ENCODE measurements around the gene NFIA.

The NFIA gene

GRCh38 chr1:61420243-61420642, 337.9 kb downstream of the NFIA start:
- no peak for DNase-seq

DNA sequence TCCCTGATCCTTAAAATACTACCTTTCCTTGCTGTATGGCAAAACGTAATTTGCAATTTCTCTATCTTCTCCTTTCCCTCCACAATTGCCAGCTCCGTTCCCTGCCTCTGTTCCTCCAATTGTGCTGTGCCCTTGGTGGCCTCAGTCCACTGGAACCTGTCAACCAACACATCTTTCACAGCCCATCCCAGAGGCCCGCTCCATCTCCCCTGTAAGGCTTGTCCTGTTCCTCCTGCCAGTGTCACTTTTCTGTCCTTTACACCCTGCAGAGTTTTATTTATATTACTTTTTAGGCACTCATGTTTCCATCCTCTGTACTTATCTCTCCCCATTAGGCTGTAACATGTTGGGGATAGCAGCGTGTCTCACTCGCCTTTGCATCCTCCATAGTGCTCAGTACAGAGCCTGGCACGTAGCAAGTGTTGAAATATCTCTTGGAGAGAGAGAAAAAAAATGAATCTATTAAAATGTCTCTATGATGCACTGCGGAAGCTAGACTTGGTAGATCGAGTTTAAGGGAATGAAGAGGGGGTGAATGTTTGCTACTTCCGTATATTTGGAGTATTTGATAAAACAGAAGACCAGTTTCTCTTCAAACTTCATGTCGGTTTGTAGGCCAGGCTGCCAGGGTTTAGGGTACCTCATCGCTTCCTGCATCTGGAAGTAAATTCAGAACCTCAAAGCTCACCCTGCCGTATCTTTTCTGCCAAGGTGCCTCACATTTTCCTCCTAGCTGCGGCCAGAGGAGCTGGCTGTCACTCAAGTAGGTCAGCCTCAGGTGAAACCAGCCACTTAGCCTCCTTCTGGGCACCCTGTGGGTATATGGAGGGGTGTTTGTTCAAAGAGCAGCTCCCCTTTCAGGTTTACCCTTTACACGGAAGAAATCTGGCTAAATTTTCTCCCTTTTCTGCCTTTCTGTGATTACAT, 338.8 kb downstream of the NFIA start:
- no peak for DNase-seq

GRCh38 chr1:61423643-61424042, 341.3 kb downstream of the NFIA start:
- no peak for DNase-seq

DNA sequence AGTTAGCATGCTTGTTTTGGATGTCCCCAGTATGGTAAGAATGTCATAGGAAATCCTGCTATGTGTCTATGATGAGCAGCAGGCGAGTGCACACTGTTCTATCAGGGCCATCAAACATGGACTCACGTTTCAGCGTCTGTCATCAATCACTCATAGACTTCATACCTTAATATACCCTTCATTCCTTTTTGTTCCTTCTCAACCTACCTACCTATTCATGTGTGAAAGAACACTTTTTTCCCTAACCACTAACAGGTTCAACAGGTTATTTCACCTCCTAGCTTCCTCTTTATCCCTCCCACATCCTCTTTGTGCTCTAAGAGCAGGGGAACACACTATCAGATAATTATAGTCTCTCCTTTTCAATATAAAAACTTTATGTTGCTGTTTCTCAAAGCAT, 342.0 kb downstream of the NFIA start:
- no peak for DNase-seq

GRCh38 chr1:61425040-61425439, 342.7 kb downstream of the NFIA start:
- no peak for DNase-seq

DNA sequence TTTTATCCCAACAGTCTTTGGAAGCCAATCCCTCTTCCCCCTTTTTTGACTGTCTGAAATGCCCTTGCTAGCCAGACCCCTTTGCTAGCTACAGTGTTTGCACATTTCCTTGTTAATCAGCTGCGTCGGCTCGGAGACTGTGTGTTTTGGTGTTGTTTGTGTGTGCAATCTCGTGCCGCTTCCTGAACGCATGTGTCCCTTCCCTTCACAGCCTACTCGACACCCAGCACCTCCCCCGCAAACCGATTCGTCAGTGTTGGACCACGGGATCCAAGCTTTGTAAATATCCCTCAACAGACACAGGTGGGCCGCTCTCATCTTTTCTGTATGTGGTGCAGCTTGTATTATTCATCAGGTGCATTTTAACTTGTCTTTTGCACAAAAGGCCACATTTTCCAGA, 343.9 kb downstream of the NFIA start:
- DNase-seq = no peak

- no peak for DNase-seq
Observed at GRCh38 chr1:61426885-61427284, 344.5 kb downstream of the NFIA start.

DNA sequence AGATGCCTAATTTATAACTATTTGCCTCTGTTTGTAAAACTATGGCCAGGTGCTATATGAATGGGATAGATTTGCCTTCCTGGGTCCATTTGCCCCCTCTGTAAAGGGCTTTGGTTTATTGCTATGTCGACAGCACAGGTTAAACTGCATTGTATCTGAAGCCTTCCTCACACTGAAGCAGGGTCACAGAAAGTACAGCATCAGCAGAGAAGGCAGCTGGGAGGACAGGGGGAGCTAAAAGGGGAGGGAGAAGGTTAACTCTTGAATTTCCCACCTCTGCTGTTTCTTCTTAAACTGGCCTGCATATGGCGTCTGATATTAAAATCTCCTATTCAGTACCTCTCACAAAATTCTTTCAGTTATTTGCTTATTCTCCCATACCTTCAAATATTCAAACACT, 345.1 kb downstream of the NFIA start:
- DNase-seq = no peak

- no peak for DNase-seq
Observed at GRCh38 chr1:61428146-61428545, 345.8 kb downstream of the NFIA start.

GRCh38 chr1:61432616-61433388, 350.4 kb downstream of the NFIA start:
- DNase-seq = no peak

- no peak for DNase-seq
Observed at GRCh38 chr1:61433646-61434045, 351.3 kb downstream of the NFIA start.

DNA sequence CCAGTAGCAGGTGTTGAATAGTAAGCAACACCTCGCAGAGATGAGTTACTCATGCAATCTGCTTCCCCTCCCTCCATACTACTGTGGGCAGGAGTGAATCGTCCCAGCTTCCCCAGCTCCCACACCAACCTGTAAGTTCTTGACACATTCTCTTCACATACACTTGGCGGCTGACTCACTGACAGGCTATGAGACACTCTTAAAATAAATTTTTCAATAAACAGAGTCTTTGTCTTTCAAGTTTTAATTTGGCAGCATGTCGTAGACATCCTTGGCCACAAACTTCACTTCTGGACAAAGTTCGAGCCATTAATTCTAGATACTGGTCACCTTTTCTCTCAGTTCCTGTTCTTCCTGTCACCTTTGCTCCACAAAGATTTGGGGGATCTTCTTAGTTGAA, 351.9 kb downstream of the NFIA start:
- DNase-seq = no peak

- no peak for DNase-seq
Observed at GRCh38 chr1:61435226-61435625, 352.9 kb downstream of the NFIA start.

DNA sequence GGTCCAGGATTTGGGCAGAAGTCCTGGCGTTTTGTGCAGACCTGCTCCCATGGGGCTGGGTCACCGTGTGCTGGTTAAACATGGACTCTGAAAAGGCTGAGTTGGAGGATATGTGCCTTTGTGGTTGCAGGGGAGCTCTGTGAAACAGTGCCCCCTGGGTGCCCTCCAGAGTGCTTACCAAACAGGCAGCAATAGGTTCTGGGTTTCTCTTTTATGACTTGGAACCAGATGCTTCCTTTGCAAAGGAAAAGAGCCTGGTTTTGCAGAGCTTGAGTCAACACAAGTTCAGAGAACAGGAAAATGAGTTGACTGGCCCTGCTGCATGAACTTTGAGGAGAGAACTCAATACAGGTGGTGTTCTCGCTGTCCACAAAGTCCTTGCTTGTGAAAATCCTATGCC, 353.7 kb downstream of the NFIA start:
- no peak for DNase-seq

DNA sequence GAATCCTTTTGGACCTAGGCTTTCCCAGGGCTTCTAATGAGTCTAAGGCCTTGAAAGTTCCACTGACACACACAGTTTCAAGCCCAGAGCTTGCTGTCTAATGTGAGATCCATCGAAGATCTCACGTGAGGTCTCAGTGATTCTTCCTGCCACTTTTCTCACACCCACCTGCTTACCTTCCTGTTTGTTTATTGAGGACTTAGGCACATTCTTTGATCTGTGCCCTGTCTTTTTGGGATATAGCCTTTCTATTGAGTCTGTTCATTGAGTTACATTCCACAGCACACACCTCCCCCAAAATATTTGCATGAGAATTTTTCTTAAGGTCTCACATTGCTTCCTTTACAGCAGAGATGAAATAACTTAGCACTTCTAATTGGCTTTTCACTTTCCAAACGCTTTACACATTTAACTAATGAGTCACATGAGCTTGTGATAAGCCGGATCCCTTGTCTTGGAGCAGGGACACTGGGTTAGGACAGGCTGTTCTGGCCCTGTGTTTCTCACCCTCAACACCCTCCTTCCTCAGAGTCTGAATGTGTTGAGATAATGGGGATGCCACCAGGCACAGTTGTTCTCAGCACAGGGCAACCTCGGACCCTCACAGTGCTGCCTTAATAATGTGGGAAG, 354.2 kb downstream of the NFIA start:
- DNase-seq = no peak

- DNase-seq = no peak
Observed at GRCh38 chr1:61439234-61439633, 356.9 kb downstream of the NFIA start.

DNA sequence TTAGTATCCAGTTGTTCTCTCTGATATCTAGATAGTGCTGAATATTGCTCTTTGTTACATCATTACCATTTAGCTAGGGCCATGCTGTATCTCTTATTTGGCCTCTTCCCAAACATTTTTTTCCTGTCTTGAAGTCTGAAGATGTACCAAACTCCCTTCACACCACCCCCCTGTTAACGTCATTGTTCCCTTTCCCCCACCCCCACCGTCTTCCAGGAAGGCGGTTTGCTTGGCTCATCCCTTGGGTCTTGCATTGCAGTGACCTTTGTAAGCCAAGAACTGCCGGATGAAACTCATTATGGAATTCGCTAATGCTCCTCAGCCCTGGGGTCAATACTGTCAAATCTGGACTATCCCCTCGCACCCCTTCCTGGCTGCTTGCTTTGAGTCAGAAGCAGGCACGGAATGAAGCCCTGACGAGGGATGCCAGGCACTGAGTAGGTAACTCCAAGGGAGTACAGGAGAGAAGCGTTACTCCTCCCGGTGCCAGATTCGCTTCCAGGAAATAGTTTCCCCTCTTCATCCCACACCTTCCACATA, 359.4 kb downstream of the NFIA start:
- DNase-seq = no peak

DNA sequence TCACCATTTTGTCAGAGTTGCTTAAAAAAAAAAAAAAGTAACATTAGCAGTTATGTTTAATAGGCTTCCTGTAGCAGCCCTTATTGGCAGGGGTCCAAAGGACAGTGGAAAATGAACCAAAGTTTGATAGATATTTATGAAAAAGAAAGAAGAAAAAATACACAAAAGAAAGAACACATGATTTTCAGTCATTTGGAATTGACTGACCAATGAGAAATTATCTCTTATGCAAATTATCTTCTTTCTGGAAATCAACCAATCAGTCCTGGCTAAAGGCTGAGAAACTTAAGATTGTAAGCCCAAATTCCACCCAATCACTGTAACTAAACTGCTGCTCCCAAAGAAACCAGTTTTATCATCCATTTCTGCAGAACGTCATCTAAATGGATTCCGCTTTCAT, 360.2 kb downstream of the NFIA start:
- DNase-seq = no peak

DNA sequence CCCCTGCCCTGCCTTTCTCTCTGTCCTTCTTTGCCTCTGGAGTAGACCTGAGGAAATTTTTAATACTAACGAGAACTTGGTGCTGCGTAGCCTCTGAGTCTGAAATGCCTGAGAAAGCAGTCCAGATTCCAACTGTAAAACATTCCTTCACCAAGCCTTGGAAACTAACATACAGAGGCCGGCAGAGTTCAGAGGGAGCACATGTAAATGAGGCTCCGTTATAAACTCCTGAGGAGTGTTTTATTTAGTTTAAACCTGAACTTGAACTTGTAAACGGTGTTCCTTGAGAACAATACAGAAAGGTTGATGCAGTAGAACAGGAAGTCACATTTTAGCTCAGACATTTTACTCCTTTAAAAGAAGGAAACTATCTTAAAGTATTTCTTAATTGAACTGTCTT, 361.9 kb downstream of the NFIA start:
- no peak for DNase-seq

- no peak for DNase-seq
Observed at GRCh38 chr1:61445269-61445825, 363.0 kb downstream of the NFIA start.

- no peak for DNase-seq
Observed at GRCh38 chr1:61446531-61446991, 364.2 kb downstream of the NFIA start.

GRCh38 chr1:61447106-61447967, 365.0 kb downstream of the NFIA start:
- DNase-seq = no peak

Data from AML-193 (cell line).